Gastrocnemius medialis (tissue), 4 donors: Measurements from ENCODE around the gene CD151.

Experiments used
- POLR2A ChIP-seq, 2 donors: fragments of 450-650 bp; IDR thresholded peaks; one replicate each; pipeline ENCODE4 v1.6.1; 2017; ENCODE audit warnings: antibody characterized with exemption in 2 of 2, mild to moderate bottlenecking in 2 of 2, moderate library complexity in 2 of 2
- TF ChIP-seq, protein P1 (sequence below), 5 experiments: fragments of 450-650 bp in 3 of 5; fragments of 200-600 bp in 2 of 5; sonication (generic) in 2 of 5; IDR thresholded peaks in 4 of 5; conservative IDR thresholded peaks in 1 of 5; 1 replicate in 4 of 5; 2 replicates in 1 of 5; pipeline ENCODE4 v1.5.1; 2016 to 2019; ENCODE audit warnings: antibody characterized with exemption in 5 of 5, mild to moderate bottlenecking in 3 of 5, moderate library complexity in 3 of 5

DNA sequence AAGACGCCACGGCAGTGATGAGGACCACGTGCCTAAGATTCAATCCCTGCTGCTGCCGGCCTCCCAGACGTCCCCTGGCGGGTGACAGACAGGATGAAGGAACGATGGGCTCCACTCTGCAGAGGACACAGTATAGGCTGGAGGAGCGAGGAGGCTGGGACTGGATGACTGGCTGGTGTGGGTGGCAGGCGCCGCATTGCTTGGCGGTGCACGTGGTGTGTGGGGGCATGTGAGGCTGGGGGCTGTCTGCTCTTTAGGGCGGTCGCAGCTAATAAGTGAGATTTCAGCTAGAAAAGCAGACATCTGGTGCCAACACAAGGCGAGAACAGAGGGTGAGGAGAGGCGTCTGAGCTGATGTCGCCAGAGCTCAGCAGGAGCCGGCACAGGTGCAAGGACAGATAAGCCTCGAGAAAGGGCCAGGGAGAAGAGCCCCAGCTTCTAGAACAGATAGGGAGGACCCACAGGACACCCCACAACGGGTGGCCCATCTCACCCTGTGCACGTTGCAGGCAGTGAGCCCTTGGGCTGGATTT, 43.1 kb downstream of the CD151 start:
- TF ChIP-seq, protein P1, sequence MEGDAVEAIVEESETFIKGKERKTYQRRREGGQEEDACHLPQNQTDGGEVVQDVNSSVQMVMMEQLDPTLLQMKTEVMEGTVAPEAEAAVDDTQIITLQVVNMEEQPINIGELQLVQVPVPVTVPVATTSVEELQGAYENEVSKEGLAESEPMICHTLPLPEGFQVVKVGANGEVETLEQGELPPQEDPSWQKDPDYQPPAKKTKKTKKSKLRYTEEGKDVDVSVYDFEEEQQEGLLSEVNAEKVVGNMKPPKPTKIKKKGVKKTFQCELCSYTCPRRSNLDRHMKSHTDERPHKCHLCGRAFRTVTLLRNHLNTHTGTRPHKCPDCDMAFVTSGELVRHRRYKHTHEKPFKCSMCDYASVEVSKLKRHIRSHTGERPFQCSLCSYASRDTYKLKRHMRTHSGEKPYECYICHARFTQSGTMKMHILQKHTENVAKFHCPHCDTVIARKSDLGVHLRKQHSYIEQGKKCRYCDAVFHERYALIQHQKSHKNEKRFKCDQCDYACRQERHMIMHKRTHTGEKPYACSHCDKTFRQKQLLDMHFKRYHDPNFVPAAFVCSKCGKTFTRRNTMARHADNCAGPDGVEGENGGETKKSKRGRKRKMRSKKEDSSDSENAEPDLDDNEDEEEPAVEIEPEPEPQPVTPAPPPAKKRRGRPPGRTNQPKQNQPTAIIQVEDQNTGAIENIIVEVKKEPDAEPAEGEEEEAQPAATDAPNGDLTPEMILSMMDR (IDR thresholded peaks at IDR 0.05 in 4 of 5, conservative IDR thresholded peaks at IDR 0.05 in 1 of 5), result no peak
- TF ChIP-seq POLR2A (IDR thresholded peaks at IDR 0.05), result no peak
